Esophagus squamous epithelium (tissue), 5 donors: ENCODE data around the gene VPS4B. TPM values are rescaled to one million over a fixed set of nuclear protein-coding genes. Genes with fewer than 3 reads are reported as not detected.
A peak's percentile ranks its signal among the peaks of the same experiment; 100 is the strongest.

Source experiments
- DNase-seq: peaks from one replicate; lab custom pipeline; 2025; lab: John Stamatoyannopoulos, UW
- H3K27ac ChIP-seq, 4 donors: fragments of 200-600 bp; sonication (generic); one replicate each; pipeline ENCODE4 v1.5.1; 2016 to 2019; ENCODE audit warnings: mild to moderate bottlenecking in 1 of 4
- H3K27me3 ChIP-seq, 4 donors: fragments of 200-600 bp; sonication (generic); 1 replicate in 3 of 4; 2 replicates in 1 of 4; pipeline versions ENCODE4 v1.5.1 to v1.6.0; 2017 to 2021; ENCODE audit warnings: antibody characterized with exemption in 1 of 4
- H3K36me3 ChIP-seq, 3 donors: fragments of 200-600 bp; sonication (generic); one replicate each; pipeline ENCODE4 v1.5.1; 2016 to 2019
- H3K4me1 ChIP-seq, 3 donors: fragments of 200-600 bp; sonication (generic); one replicate each; pipeline ENCODE4 v1.5.1; 2017 to 2019
- H3K4me3 ChIP-seq, 4 donors: fragments of 200-600 bp; sonication (generic); 1 replicate in 3 of 4; 2 replicates in 1 of 4; pipeline ENCODE4 v1.5.1; 2016 to 2019; ENCODE audit warnings: mild to moderate bottlenecking in 2 of 4, moderate library complexity in 1 of 4
- H3K9me3 ChIP-seq, 3 donors: fragments of 200-600 bp; sonication (generic); one replicate each; pipeline ENCODE4 v1.5.1; 2016 to 2019
- CTCF ChIP-seq, 6 experiments: fragments of 450-650 bp in 4 of 6; fragments of 200-600 bp in 2 of 6; sonication (generic) in 2 of 6; IDR thresholded peaks; one replicate each; pipeline ENCODE4 v1.5.1; 2016 to 2019; ENCODE audit warnings: antibody characterized with exemption in 6 of 6, mild to moderate bottlenecking in 4 of 6, moderate library complexity in 4 of 6
- POLR2A ChIP-seq, 4 donors: fragments of 450-650 bp; IDR thresholded peaks; one replicate each; pipeline ENCODE4 v1.6.1; 2017; ENCODE audit warnings: antibody characterized with exemption in 4 of 4, mild to moderate bottlenecking in 4 of 4, moderate library complexity in 3 of 4
- WGBS, 2 donors: methylation state at CpG; one replicate each; pipeline ENCODE4 v1.1.5; 2018; 5-methylcytosine and 5-hydroxymethylcytosine counted together
- intact Hi-C: fragments of 100-400 bp; cut with DNase I; formaldehyde crosslinking; loops from one replicate; pipeline ENCODE4 v1.15.0; 2022
- total RNA-seq, 4 donors: library from RNA; depleted of rRNA; stranded (reverse); fragments of >200 nt; gene quantifications; one replicate each; pipeline ENCODE4 v1.1.0, GENCODE V29; 2016
- donor health status: DM: yes; HTN: yes; CAD: no.

The VPS4B gene
- total RNA-seq, 4 donors from 2014 or later, result 68.5 to 92.1 (median 76.5) TPM

DNA sequence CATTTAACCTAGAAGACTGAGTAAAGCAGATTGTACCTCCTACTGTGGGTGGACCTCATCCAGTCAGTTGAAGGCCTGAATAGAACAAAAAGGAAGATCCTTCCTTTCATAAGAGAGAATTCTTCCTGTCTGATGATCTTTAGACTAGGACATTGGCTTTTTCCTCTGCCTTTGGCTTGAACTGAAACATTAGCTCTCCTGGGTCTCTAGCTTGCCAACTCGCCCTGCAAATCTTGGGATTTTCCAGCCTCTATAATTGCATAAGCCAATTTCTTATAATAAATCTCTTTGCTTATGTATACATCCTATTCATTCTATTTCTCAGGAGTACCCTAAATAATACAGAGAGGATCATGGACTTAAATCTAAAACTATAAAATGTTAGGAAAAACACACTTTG, 49.1 kb downstream of the VPS4B start:
- TF ChIP-seq POLR2A (IDR thresholded peaks at IDR 0.05) (no peak), CTCF (IDR thresholded peaks at IDR 0.05) (no peak)
- Histone ChIP-seq H3K4me1 (peaks cover 0 to 6% (median 0%) of the 10 kb centered on the region in 3 donors), H3K36me3 (no peaks in the 10 kb centered on the region), H3K27ac (no peak overlapping the region), H3K9me3 (no peaks in the 10 kb centered on the region), H3K4me3 (no peak overlapping the region), H3K27me3 (no peaks in the 10 kb centered on the region)
- 80 to 88% methylated on average over 1 of the region's 1 CpG for WGBS, 2 donors
- intact Hi-C loops, result no loop called here
- DNase-seq, result no peak

DNA sequence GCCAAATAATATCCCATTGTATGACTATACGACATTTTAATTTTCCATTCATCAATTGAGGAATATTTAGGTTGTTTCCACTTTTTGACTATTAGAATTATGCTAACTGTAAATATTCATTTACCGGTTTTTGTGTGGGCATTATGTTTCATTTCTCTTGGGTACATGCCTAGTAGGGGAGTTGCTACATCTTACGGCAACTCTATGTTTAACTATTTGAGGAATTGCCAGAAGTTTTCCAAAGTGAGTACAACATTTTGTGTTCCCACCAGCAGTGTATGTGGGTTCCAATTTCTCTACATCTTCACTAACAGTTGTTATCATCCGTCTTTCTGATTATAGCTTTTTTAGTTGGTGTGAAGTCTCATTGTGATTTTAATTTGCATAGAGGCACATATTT, 53.7 kb downstream of the VPS4B start:
- H3K9me3 ChIP-seq, result no peaks in the 10 kb centered on the region
- intact Hi-C loops, result loop anchor here (5.0 kb wide), 1 partner anchor 69 kb away; no protein-coding TSS in a partner anchor
- TF ChIP-seq CTCF (IDR thresholded peaks at IDR 0.05), result no peak
- no peak for TF ChIP-seq POLR2A (IDR thresholded peaks at IDR 0.05)
- WGBS, 2 donors, result 68 to 72% methylated on average over 4 of the region's 4 CpGs
- H3K4me1 ChIP-seq, result peaks cover 0 to 35% (median 6%) of the 10 kb centered on the region in 3 donors
- H3K27ac ChIP-seq, result no peak overlapping the region
- H3K4me3 ChIP-seq, result no peak overlapping the region
- no peaks in the 10 kb centered on the region for H3K27me3 ChIP-seq
- DNase-seq, result no peak
- H3K36me3 ChIP-seq, result no peaks in the 10 kb centered on the region

- intact Hi-C loops, result loop anchor here (5.0 kb wide), 1 partner anchor 70 kb away; no protein-coding TSS in a partner anchor
- Histone ChIP-seq H3K27ac (peak within 1 kb of the TSS; percentile 95 to 99 (median 98)), H3K27me3 (no peaks in the 10 kb centered on the region), H3K9me3 (no peaks in the 10 kb centered on the region), H3K4me3 (peak within 1 kb of the TSS; percentile 81 to 98 (median 88)), H3K4me1 (peaks cover 0 to 35% (median 6%) of the 10 kb centered on the region in 3 donors), H3K36me3 (peaks cover 0 to 7% (median 0%) of the 10 kb centered on the region in 3 donors)
- DNase-seq, result peak; percentile 43
- TF ChIP-seq CTCF (IDR thresholded peaks at IDR 0.05) (peak in 1 of 6 experiments; percentile 3), POLR2A (IDR thresholded peaks at IDR 0.05) (peak in 2 of 4 donors; percentile 84 to 87)
- 0% methylated on average over 4 to 8 of the region's 90 CpGs for WGBS, 2 donors
Measured at GRCh38 chr18:63367053-63367953, 55.0 kb downstream of the VPS4B start, which contains the start of gene KDSR. Gene KDSR, minus strand, starts transcription at chr18:63367206. Its CDS starts 88 bp downstream, at chr18:63367118.

DNA sequence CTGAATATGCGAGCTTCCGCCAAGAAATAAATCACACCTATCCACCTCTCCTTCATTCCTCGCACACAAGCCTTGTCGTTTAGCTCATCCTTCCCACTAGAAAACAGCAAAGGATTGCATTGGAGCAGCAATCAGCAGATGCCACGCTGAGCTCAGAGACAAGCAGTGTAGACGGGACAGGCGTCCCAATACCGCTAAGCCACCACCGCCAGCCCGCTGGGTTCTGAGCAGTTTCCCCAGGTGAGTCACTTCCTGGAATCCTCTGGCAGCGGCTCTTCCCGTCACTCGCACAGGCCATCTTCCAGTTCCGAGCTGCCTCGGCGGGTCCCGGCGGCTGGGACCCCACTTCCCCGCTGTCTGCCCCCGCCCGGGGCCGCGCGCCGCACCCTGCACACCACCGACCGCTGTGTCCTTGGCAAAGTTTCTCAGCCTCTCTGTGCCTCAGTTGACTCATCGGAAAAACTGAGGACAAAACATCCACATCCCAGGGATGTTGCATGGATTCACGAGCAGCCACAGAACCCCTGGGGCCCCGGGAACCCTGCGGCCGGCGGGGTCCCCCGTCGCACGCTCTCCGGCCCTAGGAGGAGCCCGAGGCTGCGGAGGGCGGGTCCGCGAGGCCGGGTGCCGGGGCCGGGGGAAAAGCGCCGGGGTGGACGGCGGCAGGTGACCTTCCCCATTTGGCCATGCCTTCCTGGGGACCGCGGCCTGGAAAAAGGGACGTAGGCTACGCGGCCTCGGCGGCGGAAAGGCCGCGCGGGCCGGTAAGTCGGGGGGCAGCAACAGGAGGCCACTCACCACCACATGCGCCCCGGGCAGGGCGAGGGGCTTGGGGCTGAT, 55.8 kb downstream of the VPS4B start:
- peaks cover 0 to 35% (median 6%) of the 10 kb centered on the region in 3 donors for H3K4me1 ChIP-seq
- 0 to 2% methylated on average over 9 to 15 of the region's 65 CpGs for WGBS, 2 donors
- peaks cover 0 to 16% (median under 1%) of the 10 kb centered on the region in 3 donors for H3K36me3 ChIP-seq
- peak overlapping the region; percentile 81 to 98 (median 88) for H3K4me3 ChIP-seq
- H3K27ac ChIP-seq, result peak overlapping the region; percentile 95 to 99 (median 98)
- intact Hi-C loops, result loop anchor here (5.0 kb wide), 1 partner anchor 71 kb away; no protein-coding TSS in a partner anchor
- DNase-seq, result no peak
- TF ChIP-seq CTCF (IDR thresholded peaks at IDR 0.05) (no peak), POLR2A (IDR thresholded peaks at IDR 0.05) (peak in 1 of 4 donors; percentile 29)
- H3K9me3 ChIP-seq, result no peaks in the 10 kb centered on the region
- no peaks in the 10 kb centered on the region for H3K27me3 ChIP-seq
